ENCODE results near the gene DMD. TPM values are rescaled to one million over a fixed set of nuclear protein-coding genes. Genes with fewer than 3 reads are reported as not detected.

Gene DMD
- total RNA-seq, 1 experiment from 2014 or later: 25.3 TPM

DNA sequence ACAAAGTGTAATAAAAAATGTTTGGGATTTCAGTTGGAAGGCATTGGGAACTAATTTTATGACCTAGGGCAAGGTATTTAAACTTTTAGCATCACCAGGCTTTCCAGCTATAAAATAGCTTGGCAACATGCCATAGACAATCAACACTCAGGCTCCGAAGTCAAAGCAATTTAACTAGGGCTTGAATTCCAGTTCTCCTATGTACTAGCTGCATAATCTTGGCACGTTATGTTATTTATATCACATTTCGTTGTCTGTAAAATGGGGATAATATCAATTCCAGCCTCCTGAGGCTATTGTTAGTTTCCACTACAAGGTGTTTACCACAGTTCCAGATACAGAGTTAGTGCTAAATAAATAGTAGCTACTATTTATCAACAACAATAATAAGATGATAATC lies 78.8 kb downstream of the DMD start:
- no peaks in the 10 kb centered on the region for H3K27me3 ChIP-seq (ENCODE audit: insufficient read depth, low read depth)
- CTCF ChIA-PET: no interaction called here
- no peak overlapping the region for H3K4me3 ChIP-seq
- no peaks in the 10 kb centered on the region for H3K9me3 ChIP-seq (ENCODE audit: insufficient read depth, low read depth)
- no peak overlapping the region for H3K4me2 ChIP-seq
- no peaks in the 10 kb centered on the region for H3K4me1 ChIP-seq (replicated peaks; ENCODE audit: insufficient read depth)
- no peaks in the 10 kb centered on the region for H4K20me1 ChIP-seq (ENCODE audit: insufficient read depth)
- DNase-seq: no peak
- H3K36me3 ChIP-seq (ENCODE audit: low read depth): no peaks in the 10 kb centered on the region
- intact Hi-C loops (cut with micrococcal nuclease; ENCODE audit: unreplicated experiment): no loop called here
- POLR2A ChIA-PET (ENCODE audit: unreplicated experiment): no interaction called here
- BruUV-seq (replicated peaks): no TSS peak
- H3K9me2 ChIP-seq (ENCODE audit: insufficient read depth): no peaks in the 10 kb centered on the region
- H3K79me2 ChIP-seq (ENCODE audit: low read depth): no peaks in the 10 kb centered on the region
- no peak overlapping the region for H3K27ac ChIP-seq
- no peak overlapping the region for H2AFZ ChIP-seq
- H3F3A ChIP-seq (ENCODE audit: insufficient read depth, low read depth): no peaks in the 10 kb centered on the region
- TF ChIP-seq, protein P1, sequence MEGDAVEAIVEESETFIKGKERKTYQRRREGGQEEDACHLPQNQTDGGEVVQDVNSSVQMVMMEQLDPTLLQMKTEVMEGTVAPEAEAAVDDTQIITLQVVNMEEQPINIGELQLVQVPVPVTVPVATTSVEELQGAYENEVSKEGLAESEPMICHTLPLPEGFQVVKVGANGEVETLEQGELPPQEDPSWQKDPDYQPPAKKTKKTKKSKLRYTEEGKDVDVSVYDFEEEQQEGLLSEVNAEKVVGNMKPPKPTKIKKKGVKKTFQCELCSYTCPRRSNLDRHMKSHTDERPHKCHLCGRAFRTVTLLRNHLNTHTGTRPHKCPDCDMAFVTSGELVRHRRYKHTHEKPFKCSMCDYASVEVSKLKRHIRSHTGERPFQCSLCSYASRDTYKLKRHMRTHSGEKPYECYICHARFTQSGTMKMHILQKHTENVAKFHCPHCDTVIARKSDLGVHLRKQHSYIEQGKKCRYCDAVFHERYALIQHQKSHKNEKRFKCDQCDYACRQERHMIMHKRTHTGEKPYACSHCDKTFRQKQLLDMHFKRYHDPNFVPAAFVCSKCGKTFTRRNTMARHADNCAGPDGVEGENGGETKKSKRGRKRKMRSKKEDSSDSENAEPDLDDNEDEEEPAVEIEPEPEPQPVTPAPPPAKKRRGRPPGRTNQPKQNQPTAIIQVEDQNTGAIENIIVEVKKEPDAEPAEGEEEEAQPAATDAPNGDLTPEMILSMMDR (conservative IDR thresholded peaks at IDR 0.05): no peak

DNA sequence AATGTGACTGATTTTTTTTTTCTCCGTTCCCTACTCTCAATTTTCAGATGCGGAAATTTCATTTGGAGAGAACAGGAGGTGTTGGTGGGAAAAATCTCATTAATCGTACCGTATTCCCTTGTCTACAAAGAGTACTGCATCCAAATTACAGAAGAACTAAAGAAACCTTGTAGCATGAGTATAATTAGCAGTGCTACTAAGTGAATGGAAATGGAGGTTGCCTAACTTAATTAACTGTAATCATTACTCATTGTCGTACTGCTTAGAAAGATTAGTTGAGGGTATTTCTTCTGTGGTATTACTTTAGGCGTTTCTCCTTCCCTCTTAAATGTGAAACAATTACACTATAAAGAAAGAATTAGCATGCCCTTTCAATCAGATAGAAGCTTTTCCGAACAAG lies 81.7 kb downstream of the DMD start:
- Histone ChIP-seq H3K9me3 (ENCODE audit: insufficient read depth, low read depth) (no peaks in the 10 kb centered on the region), H3K27ac (no peak overlapping the region), H3K9me2 (ENCODE audit: insufficient read depth) (no peaks in the 10 kb centered on the region), H3F3A (ENCODE audit: insufficient read depth, low read depth) (no peaks in the 10 kb centered on the region), H3K4me1 (replicated peaks; ENCODE audit: insufficient read depth) (no peaks in the 10 kb centered on the region), H4K20me1 (ENCODE audit: insufficient read depth) (no peaks in the 10 kb centered on the region), H3K36me3 (ENCODE audit: low read depth) (no peaks in the 10 kb centered on the region), H3K4me2 (no peak overlapping the region), H3K4me3 (no peak overlapping the region), H2AFZ (no peak overlapping the region), H3K27me3 (ENCODE audit: insufficient read depth, low read depth) (no peaks in the 10 kb centered on the region), H3K79me2 (ENCODE audit: low read depth) (no peaks in the 10 kb centered on the region)
- no peak for DNase-seq
- no peak for TF ChIP-seq EZH2 (IDR thresholded peaks at IDR 0.05; ENCODE audit: low read depth)
- TF ChIP-seq, protein P1 (conservative IDR thresholded peaks at IDR 0.05): no peak
- ChIA-PET POLR2A (ENCODE audit: unreplicated experiment) (no interaction called here), CTCF (no interaction called here)
- intact Hi-C loops (cut with micrococcal nuclease; ENCODE audit: unreplicated experiment): no loop called here
- BruUV-seq (replicated peaks): no TSS peak

DNA sequence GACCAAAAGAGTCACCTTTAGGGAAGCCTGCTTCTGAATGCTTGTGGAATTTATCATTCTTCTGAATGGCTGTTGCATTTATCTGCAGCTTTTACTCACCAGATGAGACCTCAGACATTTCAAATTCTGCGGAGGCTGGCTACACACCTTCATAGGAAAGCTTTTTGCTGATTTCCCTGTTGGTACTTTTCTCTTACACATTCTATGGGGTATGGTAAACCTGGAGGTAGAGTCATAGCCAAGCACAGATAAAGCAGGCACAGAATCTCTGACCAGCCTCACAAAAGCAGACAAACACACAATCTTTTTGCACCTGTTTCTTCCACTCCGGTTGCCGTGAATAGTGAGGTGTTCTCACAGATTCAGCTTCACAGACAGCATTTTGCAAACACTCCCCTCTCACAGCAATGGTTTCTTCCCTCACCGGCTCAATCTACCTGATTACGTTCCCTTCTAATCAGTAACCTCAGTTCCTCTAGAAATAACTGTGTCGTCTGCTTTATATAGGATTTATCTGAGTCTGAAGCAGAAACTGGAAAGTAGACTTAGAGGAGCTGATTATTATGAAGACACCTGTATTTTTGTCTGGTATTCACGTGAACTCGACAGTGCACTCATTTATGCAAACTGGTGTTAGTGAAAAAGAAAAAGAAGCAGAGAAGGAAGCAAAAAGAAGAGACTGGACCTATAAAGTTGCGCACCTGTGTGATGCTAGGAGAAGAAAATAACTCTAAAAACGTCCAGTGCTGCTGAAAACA lies 83.1 kb downstream of the DMD start:
- H3F3A ChIP-seq (ENCODE audit: insufficient read depth, low read depth): no peaks in the 10 kb centered on the region
- no peak overlapping the region for H2AFZ ChIP-seq
- H4K20me1 ChIP-seq (ENCODE audit: insufficient read depth): no peaks in the 10 kb centered on the region
- no peaks in the 10 kb centered on the region for H3K9me3 ChIP-seq (ENCODE audit: insufficient read depth, low read depth)
- no peaks in the 10 kb centered on the region for H3K9me2 ChIP-seq (ENCODE audit: insufficient read depth)
- no peaks in the 10 kb centered on the region for H3K27me3 ChIP-seq (ENCODE audit: insufficient read depth, low read depth)
- no peaks in the 10 kb centered on the region for H3K79me2 ChIP-seq (ENCODE audit: low read depth)
- CTCF ChIA-PET: no interaction called here
- intact Hi-C loops (cut with micrococcal nuclease; ENCODE audit: unreplicated experiment): no loop called here
- POLR2A ChIA-PET (ENCODE audit: unreplicated experiment): no interaction called here
- BruUV-seq (replicated peaks): no TSS peak
- H3K36me3 ChIP-seq (ENCODE audit: low read depth): no peaks in the 10 kb centered on the region
- no peak overlapping the region for H3K4me2 ChIP-seq
- no peak overlapping the region for H3K27ac ChIP-seq
- TF ChIP-seq, protein P1 (conservative IDR thresholded peaks at IDR 0.05): no peak
- TF ChIP-seq EZH2 (IDR thresholded peaks at IDR 0.05; ENCODE audit: low read depth): no peak
- no peak for DNase-seq
- no peak overlapping the region for H3K4me3 ChIP-seq
- H3K4me1 ChIP-seq (replicated peaks; ENCODE audit: insufficient read depth): no peaks in the 10 kb centered on the region
